Aorta (tissue), 5 donors: ENCODE results near the gene BRSK1. TPM values are rescaled to one million over a fixed set of nuclear protein-coding genes. Genes with fewer than 3 reads are reported as not detected.

Experiments used
- ATAC-seq: fragments of 200-7000 bp; cut with Tn5 transposase; one replicate; pipeline ENCODE4 v1.9.1; 2022; ENCODE audit warnings: moderate library complexity; ENCODE audit not compliant: low FRiP score
- DNase-seq, 2 donors: peaks; one replicate each; pipeline ENCODE4 v3.0.0-alpha.2; 2020
- H3K27ac ChIP-seq, 2 donors: one replicate each; pipeline ENCODE4 v1.5.1; 2013; ENCODE audit warnings: low read length in 2 of 2, mild to moderate bottlenecking in 2 of 2, moderate library complexity in 2 of 2, control low read depth in 1 of 2, inconsistent platforms in 1 of 2, low read depth in 1 of 2
- H3K27me3 ChIP-seq, 2 donors: one replicate each; pipeline ENCODE4 v1.6.1; 2013; ENCODE audit warnings: control low read depth in 1 of 2, low read length in 1 of 2, mild to moderate bottlenecking in 1 of 2, moderate library complexity in 1 of 2; ENCODE audit not compliant: insufficient read depth in 2 of 2, control insufficient read depth in 1 of 2
- H3K36me3 ChIP-seq, 2 donors: one replicate each; pipeline ENCODE4 v1.6.1; 2013; ENCODE audit warnings: control low read depth in 1 of 2, low read length in 1 of 2, mild to moderate bottlenecking in 1 of 2; ENCODE audit not compliant: insufficient read depth in 2 of 2, control insufficient read depth in 1 of 2
- H3K4me1 ChIP-seq, 2 donors: one replicate each; pipeline ENCODE4 v1.6.1; 2013; ENCODE audit warnings: low read length in 2 of 2, control low read depth in 1 of 2, mild to moderate bottlenecking in 1 of 2, moderate library complexity in 1 of 2; ENCODE audit not compliant: insufficient read depth in 2 of 2, control insufficient read depth in 1 of 2
- H3K4me3 ChIP-seq, 2 donors: one replicate each; pipeline ENCODE4 v1.5.1; 2013; ENCODE audit warnings: low read length in 2 of 2, control low read depth in 1 of 2, mild to moderate bottlenecking in 1 of 2
- H3K9me3 ChIP-seq: one replicate; pipeline ENCODE4 v1.6.1; 2013; ENCODE audit warnings: mild to moderate bottlenecking, low read length; ENCODE audit not compliant: control insufficient read depth
- WGBS, 2 donors: extraction: QIAGEN DNeasy Blood & Tissue Kit; methylation state at CpG; one replicate each; pipeline ENCODE4 v1.1.7; 2013; 5-methylcytosine and 5-hydroxymethylcytosine counted together
- intact Hi-C, 2 donors: fragments of 100-400 bp; cut with DNase I; formaldehyde crosslinking; loops; one replicate each; pipeline versions ENCODE4 v1.14.2 to v1.15.0; 2022
- polyA plus RNA-seq, 2 donors: library from polyadenylated mRNA; stranded (reverse); fragments of 200-250 nt; gene quantifications; one replicate each; pipeline ENCODE4 v1.2.3, GENCODE V29; 2013
- total RNA-seq, 2 donors: library from RNA; stranded (reverse); fragmentation: NEBNext Ultra II Directional; extraction: Animal tissue kit (Norgen Biotek cat#: 25700); gene quantifications; one replicate each; pipeline ENCODE4 v1.2.1, GENCODE V29; 2021
- donor health status: healthy with polysubstance abuse.
- donor health status: Bipolar disorder and iron deficiency.
- donor health status: DM: no; HTN: no; CAD: no.
- donor health status: DM: no; HTN: no; CAD: no.
- donor health status: DM: yes; HTN: yes; CAD: no.

Gene BRSK1
- total and polyA plus RNA-seq, 4 donors = 4.8 to 25.1 (median 16.3) TPM

GRCh38 chr19:55277494-55277893 is 6.3 kb upstream of the BRSK1 start:
- WGBS, 2 donors = 83 to 86% methylated on average over 17 of the region's 17 CpGs
- ATAC-seq (no peak), DNase-seq (no peak)
- intact Hi-C loops = no loop called here
- H3K36me3 ChIP-seq = no peaks in the 10 kb centered on the region
- no peaks in the 10 kb centered on the region for H3K9me3 ChIP-seq
- H3K4me1 ChIP-seq = no peaks in the 10 kb centered on the region
- H3K27ac ChIP-seq = no peak overlapping the region
- no peaks in the 10 kb centered on the region for H3K27me3 ChIP-seq
- no peak overlapping the region for H3K4me3 ChIP-seq

GRCh38 chr19:55278391-55279135 is 5.2 kb upstream of the BRSK1 start:
- no peak overlapping the region for H3K4me3 ChIP-seq
- no peaks in the 10 kb centered on the region for H3K36me3 ChIP-seq
- ATAC-seq (no peak), DNase-seq (no peak)
- H3K27ac ChIP-seq = no peak overlapping the region
- H3K27me3 ChIP-seq = no peaks in the 10 kb centered on the region
- 82 to 90% methylated on average over 13 of the region's 13 CpGs for WGBS, 2 donors
- H3K4me1 ChIP-seq = no peaks in the 10 kb centered on the region
- intact Hi-C loops = loop anchor here in 1 of 2 donors (2.0 kb wide), 1 partner anchor 18 kb away; no protein-coding TSS in a partner anchor
- H3K9me3 ChIP-seq = no peaks in the 10 kb centered on the region

- Histone ChIP-seq H3K36me3 (no peaks in the 10 kb centered on the region), H3K27me3 (no peaks in the 10 kb centered on the region), H3K27ac (no peak overlapping the region), H3K9me3 (no peaks in the 10 kb centered on the region), H3K4me1 (no peaks in the 10 kb centered on the region), H3K4me3 (peak overlapping the region; percentile 5 to 53)
- intact Hi-C loops = loop anchor here in 1 of 2 donors (2.0 kb wide), 1 partner anchor 19 kb away; no protein-coding TSS in a partner anchor
- WGBS, 2 donors = 3 to 4% methylated on average over 23 of the region's 23 CpGs
- ATAC-seq (peak; percentile 1), DNase-seq (no peak)
Observed at GRCh38 chr19:55279340-55279739, 4.5 kb upstream of the BRSK1 start.

- intact Hi-C loops = loop anchor here (1.0 to 2.0 kb wide), 3 partner anchors 19 to 105 kb away; partner anchors contain the start of genes PPP6R1 (in 1 of the 2), RPL28 (in 1 of the 2) and TMEM238 (in 1 of the 2)
Observed at GRCh38 chr19:55279770-55280643, 3.8 kb upstream of the BRSK1 start, which contains the start of gene HSPBP1. HSPBP1 (minus strand) TSS chr19:55280110; CDS start chr19:55279608, 502 bp downstream.

GRCh38 chr19:55284405-55285058 is 735 bp downstream of the BRSK1 start:
- DNase-seq = no peak
- intact Hi-C loops = no loop called here

More at GRCh38 chr19:55279770-55280643, 3.8 kb upstream of the BRSK1 start, which contains the start of gene HSPBP1:
- Histone ChIP-seq H3K4me1 (no peaks in the 10 kb centered on the region), H3K36me3 (no peaks in the 10 kb centered on the region), H3K9me3 (no peaks in the 10 kb centered on the region), H3K27ac (peak within 1 kb of the TSS in 1 of 2 donors; percentile 30), H3K27me3 (no peaks in the 10 kb centered on the region), H3K4me3 (peak within 1 kb of the TSS; percentile 5 to 53)
- peak; percentile 93 for ATAC-seq
- peak; percentile 94 to 96 for DNase-seq
- 2 to 3% methylated on average over 50 to 52 of the region's 52 CpGs for WGBS, 2 donors

GRCh38 chr19:55285229-55285890 is 1.6 kb downstream of the BRSK1 start:
- intact Hi-C loops = no loop called here
- H3K27ac ChIP-seq = no peak overlapping the region

More at GRCh38 chr19:55284405-55285058, 735 bp downstream of the BRSK1 start:
- H3K36me3 ChIP-seq = no peaks in the 10 kb centered on the region
- no peak for ATAC-seq
- no peaks in the 10 kb centered on the region for H3K27me3 ChIP-seq
- H3K9me3 ChIP-seq = no peaks in the 10 kb centered on the region
- peak overlapping the region; percentile 80 to 88 for H3K4me3 ChIP-seq
- H3K4me1 ChIP-seq = no peaks in the 10 kb centered on the region
- H3K27ac ChIP-seq = peak overlapping the region; percentile 31 to 50
- WGBS, 2 donors = 7 to 18% methylated on average over 5 to 16 of the region's 16 CpGs

GRCh38 chr19:55287361-55288079 is 3.7 kb downstream of the BRSK1 start:
- Histone ChIP-seq H3K36me3 (no peaks in the 10 kb centered on the region), H3K4me3 (no peak overlapping the region), H3K4me1 (no peaks in the 10 kb centered on the region), H3K9me3 (no peaks in the 10 kb centered on the region), H3K27ac (no peak overlapping the region), H3K27me3 (no peaks in the 10 kb centered on the region)
- intact Hi-C loops = no loop called here
- ATAC-seq (no peak), DNase-seq (peak in 1 of 2 donors; percentile 43)
- WGBS, 2 donors = 86 to 89% methylated on average over 20 to 21 of the region's 21 CpGs

More at GRCh38 chr19:55285229-55285890, 1.6 kb downstream of the BRSK1 start:
- Histone ChIP-seq H3K4me1 (no peaks in the 10 kb centered on the region), H3K27me3 (no peaks in the 10 kb centered on the region), H3K9me3 (no peaks in the 10 kb centered on the region), H3K36me3 (no peaks in the 10 kb centered on the region), H3K4me3 (no peak overlapping the region)
- no peak for ATAC-seq
- 13 to 16% methylated on average over 18 of the region's 18 CpGs for WGBS, 2 donors
- no peak for DNase-seq
